NCI-H1105 treated with DMSO at 0.1 percent for 48 hours (cell line): ENCODE data around the gene EVPL.
"Not testable (repeated sequence)": the region's sequence is repeated elsewhere in the genome, so short reads cannot be mapped to it uniquely, and the experiment has no call there.

ENCODE experiments used
- DNase-seq: peaks from one replicate; lab custom pipeline; 2025; lab: John Stamatoyannopoulos, UW

EVPL gene

GRCh38 chr17:76048025-76048605 is 21.0 kb upstream of the EVPL start:
- DNase-seq: no peak

- DNase-seq: no peak
These were observed 19.0 kb upstream of the EVPL start for GRCh38 chr17:76046064-76046463.

- DNase-seq: not testable (repeated sequence)
These were observed 17.4 kb upstream of the EVPL start for GRCh38 chr17:76044475-76045007.

- DNase-seq: not testable (repeated sequence)
These were observed 15.8 kb upstream of the EVPL start for GRCh38 chr17:76042868-76043267.

- no peak for DNase-seq
These were observed 13.3 kb upstream of the EVPL start for GRCh38 chr17:76040376-76040775.

- DNase-seq: no peak
These were observed 12.0 kb upstream of the EVPL start for GRCh38 chr17:76039121-76039520.

- no peak for DNase-seq
These were observed 10.9 kb upstream of the EVPL start for GRCh38 chr17:76038050-76038449.

- DNase-seq: no peak
These were observed 9.6 kb upstream of the EVPL start for GRCh38 chr17:76036497-76037261.

- DNase-seq: no peak
These were observed 7.6 kb upstream of the EVPL start for GRCh38 chr17:76034428-76035350.

- DNase-seq: no peak
These were observed 6.0 kb upstream of the EVPL start for GRCh38 chr17:76033139-76033538.

GRCh38 chr17:76032780-76033108 is 5.6 kb upstream of the EVPL start:
- no peak for DNase-seq

- no peak for DNase-seq
These were observed 5.1 kb upstream of the EVPL start for GRCh38 chr17:76032073-76032779.

GRCh38 chr17:76026714-76027158 is 370 bp downstream of the EVPL start:
- DNase-seq: no peak

- DNase-seq: no peak
These were observed 1.8 kb downstream of the EVPL start for GRCh38 chr17:76025294-76025693.

GRCh38 chr17:76024353-76024752 is 2.8 kb downstream of the EVPL start:
- DNase-seq: no peak

- DNase-seq: no peak
These were observed 3.2 kb downstream of the EVPL start for GRCh38 chr17:76023900-76024237.

- DNase-seq: no peak
These were observed 3.9 kb downstream of the EVPL start for GRCh38 chr17:76022973-76023899.

GRCh38 chr17:76022285-76022684 is 4.8 kb downstream of the EVPL start:
- no peak for DNase-seq

- no peak for DNase-seq
These were observed 7.2 kb downstream of the EVPL start for GRCh38 chr17:76019833-76020467.

- DNase-seq: no peak
These were observed 8.3 kb downstream of the EVPL start for GRCh38 chr17:76018801-76019200.

- DNase-seq: no peak
These were observed 8.8 kb downstream of the EVPL start for GRCh38 chr17:76018340-76018680.
